ENCODE results near the gene CACNA1C. TPM values are rescaled to one million over a fixed set of nuclear protein-coding genes. Genes with fewer than 3 reads are reported as not detected.

CACNA1C gene
- total and polyA plus RNA-seq, 10 of the 15 experiments (the other 5 are each of a cell fraction or from before 2014, with no cell fraction given), result under 0.01 to 0.15 (median 0.09) TPM; not detected in 5

DNA sequence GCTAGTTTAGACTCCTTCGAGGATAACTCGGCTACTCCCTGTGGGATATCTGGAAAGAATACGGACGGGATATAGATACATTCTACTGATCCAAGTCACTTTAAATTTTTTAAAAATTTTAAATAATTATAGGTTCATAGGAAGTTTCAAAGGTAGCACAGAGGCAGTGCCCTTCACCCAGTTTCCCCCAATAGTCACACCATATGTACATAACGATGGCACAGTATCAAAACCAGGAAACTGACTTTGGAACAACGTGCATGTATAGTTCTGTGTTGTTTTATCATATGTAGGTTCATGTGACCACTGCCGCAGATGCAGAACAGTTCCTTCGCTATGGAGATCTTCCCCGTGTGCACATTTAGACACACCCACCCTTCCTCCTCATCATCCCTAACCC, 352.3 kb downstream of the CACNA1C start:
- no peak for TF ChIP-seq RFX5 (IDR thresholded peaks at IDR 0.05; ENCODE audit: low read depth, low read length)
- no peak for TF ChIP-seq TARDBP (IDR thresholded peaks at IDR 0.05; ENCODE audit: borderline replicate concordance)
- POLR2A ChIA-PET, result interaction anchor here (0.7 kb wide), 1 partner anchor 1124 kb away, joined by 3 read pairs; no protein-coding TSS in a partner anchor
- BruUV-seq (replicated peaks), result no TSS peak
- Histone ChIP-seq H2AFZ (ENCODE audit: control insufficient read depth, low read depth, low read length) (no peak overlapping the region), H3K4me3 (no peak overlapping the region), H3K4me1 (ENCODE audit: control insufficient read depth, insufficient read depth, low read length) (no peaks in the 10 kb centered on the region), H4K20me1 (ENCODE audit: control insufficient read depth, insufficient read depth) (no peaks in the 10 kb centered on the region), H3K9me3 (replicated peaks; ENCODE audit: control insufficient read depth, insufficient read depth, low read length) (no peaks in the 10 kb centered on the region), H3K27me3 (replicated peaks in 1 of 2; ENCODE audit: control insufficient read depth in 2 of 2, insufficient read depth in 2 of 2, low read length in 1 of 2) (no peaks in the 10 kb centered on the region), H3K27ac (ENCODE audit: control insufficient read depth, insufficient read depth) (no peak overlapping the region), H3K4me2 (ENCODE audit: control insufficient read depth, insufficient read depth) (no peak overlapping the region), H3K79me2 (ENCODE audit: control insufficient read depth, insufficient read depth, low read length) (no peaks in the 10 kb centered on the region), H3K36me3 (ENCODE audit: control insufficient read depth in 2 of 2, insufficient read depth in 2 of 2, low read length in 1 of 2) (no peaks in the 10 kb centered on the region), H3K9ac (ENCODE audit: control insufficient read depth, insufficient read depth, low read length) (no peak overlapping the region)
- intact Hi-C loops (cut with micrococcal nuclease; ENCODE audit: unreplicated experiment) (no loop called here), in situ Hi-C loops (cut with MboI) (no loop called here)
- WGBS (ENCODE audit: insufficient coverage, insufficient replicate concordance, low lambda C conversion rate, missing lambda C conversion rate), result 37% methylated on average over 9 of the region's 9 CpGs
- CTCF ChIA-PET, result no interaction called here
- DNase-seq (ENCODE audit: low read depth, low spot score), result no peak
- SMC1A ChIA-PET (ENCODE audit: uncharacterized antibody, unreplicated experiment), result no interaction called here
- no peak for ATAC-seq
- no peak for FAIRE-seq
- RAD21 ChIA-PET (ENCODE audit: unreplicated experiment), result no interaction called here

DNA sequence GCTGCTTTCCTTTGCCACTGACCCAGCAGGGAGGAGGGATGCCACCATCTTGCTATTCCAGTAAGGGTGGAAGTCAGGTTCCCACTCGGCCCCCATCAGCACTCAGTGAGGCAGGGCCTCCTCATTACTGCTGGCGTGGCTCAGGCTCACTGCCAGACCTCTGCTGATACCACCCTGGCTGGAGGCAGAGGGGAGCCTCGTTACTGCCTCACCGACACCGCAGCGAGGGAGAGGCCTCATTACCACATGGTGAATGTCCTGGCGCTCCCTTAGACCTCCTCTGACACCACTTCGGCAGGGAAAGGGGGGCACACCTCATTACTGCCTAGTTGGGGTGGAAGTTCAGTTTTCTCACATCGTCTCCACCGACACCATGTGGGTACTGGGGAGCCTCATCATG, 354.1 kb downstream of the CACNA1C start:
- Histone ChIP-seq H3K27ac (ENCODE audit: control insufficient read depth, insufficient read depth) (no peak overlapping the region), H3K79me2 (ENCODE audit: control insufficient read depth, insufficient read depth, low read length) (no peaks in the 10 kb centered on the region), H2AFZ (ENCODE audit: control insufficient read depth, low read depth, low read length) (no peak overlapping the region), H3K27me3 (replicated peaks in 1 of 2; ENCODE audit: control insufficient read depth in 2 of 2, insufficient read depth in 2 of 2, low read length in 1 of 2) (0 out of 4 replicates have a peak, but pooled peaks cover 0 to 2% of the 10 kb centered on the region in 2 experiments), H3K4me1 (ENCODE audit: control insufficient read depth, insufficient read depth, low read length) (no peaks in the 10 kb centered on the region), H4K20me1 (ENCODE audit: control insufficient read depth, insufficient read depth) (no peaks in the 10 kb centered on the region), H3K4me2 (ENCODE audit: control insufficient read depth, insufficient read depth) (no peak overlapping the region), H3K9me3 (replicated peaks; ENCODE audit: control insufficient read depth, insufficient read depth, low read length) (no peaks in the 10 kb centered on the region), H3K4me3 (no peak overlapping the region), H3K36me3 (ENCODE audit: control insufficient read depth in 2 of 2, insufficient read depth in 2 of 2, low read length in 1 of 2) (no peaks in the 10 kb centered on the region), H3K9ac (ENCODE audit: control insufficient read depth, insufficient read depth, low read length) (no peak overlapping the region)
- BruUV-seq (replicated peaks), result no TSS peak
- RAD21 ChIA-PET (ENCODE audit: unreplicated experiment), result no interaction called here
- in situ Hi-C loops (cut with MboI) (no loop called here), intact Hi-C loops (cut with micrococcal nuclease; ENCODE audit: unreplicated experiment) (no loop called here)
- POLR2A ChIA-PET, result no interaction called here
- SMC1A ChIA-PET (ENCODE audit: uncharacterized antibody, unreplicated experiment), result no interaction called here
- ATAC-seq (no peak), FAIRE-seq (no peak), DNase-seq (ENCODE audit: low read depth, low spot score) (no peak)
- WGBS (ENCODE audit: insufficient coverage, insufficient replicate concordance, low lambda C conversion rate, missing lambda C conversion rate), result 45% methylated on average over 10 of the region's 10 CpGs
- CTCF ChIA-PET, result no interaction called here
- TF ChIP-seq CHD2 (IDR thresholded peaks at IDR 0.05; ENCODE audit: borderline replicate concordance, low read depth, low read length), result no peak
- no peak for TF ChIP-seq NFYB (IDR thresholded peaks at IDR 0.05; ENCODE audit: insufficient read depth, low read depth, low read length)
- TF ChIP-seq, protein P1, sequence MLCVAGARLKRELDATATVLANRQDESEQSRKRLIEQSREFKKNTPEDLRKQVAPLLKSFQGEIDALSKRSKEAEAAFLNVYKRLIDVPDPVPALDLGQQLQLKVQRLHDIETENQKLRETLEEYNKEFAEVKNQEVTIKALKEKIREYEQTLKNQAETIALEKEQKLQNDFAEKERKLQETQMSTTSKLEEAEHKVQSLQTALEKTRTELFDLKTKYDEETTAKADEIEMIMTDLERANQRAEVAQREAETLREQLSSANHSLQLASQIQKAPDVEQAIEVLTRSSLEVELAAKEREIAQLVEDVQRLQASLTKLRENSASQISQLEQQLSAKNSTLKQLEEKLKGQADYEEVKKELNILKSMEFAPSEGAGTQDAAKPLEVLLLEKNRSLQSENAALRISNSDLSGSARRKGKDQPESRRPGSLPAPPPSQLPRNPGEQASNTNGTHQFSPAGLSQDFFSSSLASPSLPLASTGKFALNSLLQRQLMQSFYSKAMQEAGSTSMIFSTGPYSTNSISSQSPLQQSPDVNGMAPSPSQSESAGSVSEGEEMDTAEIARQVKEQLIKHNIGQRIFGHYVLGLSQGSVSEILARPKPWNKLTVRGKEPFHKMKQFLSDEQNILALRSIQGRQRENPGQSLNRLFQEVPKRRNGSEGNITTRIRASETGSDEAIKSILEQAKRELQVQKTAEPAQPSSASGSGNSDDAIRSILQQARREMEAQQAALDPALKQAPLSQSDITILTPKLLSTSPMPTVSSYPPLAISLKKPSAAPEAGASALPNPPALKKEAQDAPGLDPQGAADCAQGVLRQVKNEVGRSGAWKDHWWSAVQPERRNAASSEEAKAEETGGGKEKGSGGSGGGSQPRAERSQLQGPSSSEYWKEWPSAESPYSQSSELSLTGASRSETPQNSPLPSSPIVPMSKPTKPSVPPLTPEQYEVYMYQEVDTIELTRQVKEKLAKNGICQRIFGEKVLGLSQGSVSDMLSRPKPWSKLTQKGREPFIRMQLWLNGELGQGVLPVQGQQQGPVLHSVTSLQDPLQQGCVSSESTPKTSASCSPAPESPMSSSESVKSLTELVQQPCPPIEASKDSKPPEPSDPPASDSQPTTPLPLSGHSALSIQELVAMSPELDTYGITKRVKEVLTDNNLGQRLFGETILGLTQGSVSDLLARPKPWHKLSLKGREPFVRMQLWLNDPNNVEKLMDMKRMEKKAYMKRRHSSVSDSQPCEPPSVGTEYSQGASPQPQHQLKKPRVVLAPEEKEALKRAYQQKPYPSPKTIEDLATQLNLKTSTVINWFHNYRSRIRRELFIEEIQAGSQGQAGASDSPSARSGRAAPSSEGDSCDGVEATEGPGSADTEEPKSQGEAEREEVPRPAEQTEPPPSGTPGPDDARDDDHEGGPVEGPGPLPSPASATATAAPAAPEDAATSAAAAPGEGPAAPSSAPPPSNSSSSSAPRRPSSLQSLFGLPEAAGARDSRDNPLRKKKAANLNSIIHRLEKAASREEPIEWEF (IDR thresholded peaks at IDR 0.05; ENCODE audit: insufficient replicate concordance, low read depth, low read length), result no peak
- TF ChIP-seq KDM1A (IDR thresholded peaks at IDR 0.05; ENCODE audit: borderline replicate concordance), result no peak
- no peak for TF ChIP-seq IKZF1 (conservative IDR thresholded peaks at IDR 0.05)
- no peak for TF ChIP-seq SREBF2 (IDR thresholded peaks at IDR 0.05; ENCODE audit: low read length)
- no peak for TF ChIP-seq SIN3A (IDR thresholded peaks at IDR 0.05; ENCODE audit: low read depth, low read length)
- TF ChIP-seq ETV6 (conservative IDR thresholded peaks at IDR 0.05 in 1 of 2, IDR thresholded peaks at IDR 0.05 in 1 of 2; ENCODE audit: borderline replicate concordance in 1 of 2, low read depth in 1 of 2), result no peak
- no peak for TF ChIP-seq NFXL1 (IDR thresholded peaks at IDR 0.05; ENCODE audit: borderline replicate concordance)
- no peak for TF ChIP-seq NFYA (IDR thresholded peaks at IDR 0.05; ENCODE audit: borderline replicate concordance, low read depth, low read length)
- TF ChIP-seq MXI1 (IDR thresholded peaks at IDR 0.05; ENCODE audit: low read depth, low read length), result no peak
- TF ChIP-seq BMI1 (IDR thresholded peaks at IDR 0.05; ENCODE audit: borderline replicate concordance), result no peak

All from GM12878 (cell line).